Neural cell (in vitro differentiated cells): ENCODE measurements around the gene MRC1.

Experiments
- CTCF ChIP-seq: fragments of 450-650 bp; IDR thresholded peaks from 2 replicates; pipeline ENCODE4 v1.5.1; 2014; ENCODE audit warnings: antibody characterized with exemption, mild to moderate bottlenecking, moderate library complexity; ENCODE audit not compliant: poor library complexity, severe bottlenecking
- EP300 ChIP-seq: fragments of 450-650 bp; conservative IDR thresholded peaks from 2 replicates; pipeline ENCODE4 v1.6.1; 2014; ENCODE audit warnings: antibody characterized with exemption, mild to moderate bottlenecking, moderate library complexity; ENCODE audit not compliant: poor library complexity, severe bottlenecking
- EZH2 ChIP-seq: fragments of 200-600, 300-800 bp; shearing (Covaris generic), sonication (generic); IDR thresholded peaks from 2 replicates; pipeline ENCODE4 v1.6.1; 2014; ENCODE audit warnings: antibody characterized with exemption, low read length, borderline replicate concordance, mild to moderate bottlenecking; ENCODE audit not compliant: insufficient read depth, poor library complexity, severe bottlenecking
- MXI1 ChIP-seq: fragments of 450-650 bp; conservative IDR thresholded peaks from 2 replicates; pipeline ENCODE4 v1.6.1; 2014; ENCODE audit warnings: antibody characterized with exemption, mild to moderate bottlenecking; ENCODE audit not compliant: poor library complexity, severe bottlenecking

GRCh38 chr10:17915181-17915580 is 106.0 kb downstream of the MRC1 start:
- TF ChIP-seq CTCF, result no peak
- no peak for TF ChIP-seq EZH2
- no peak for TF ChIP-seq EP300
- no peak for TF ChIP-seq MXI1
